GM23338 (cell line): ENCODE measurements around the gene DYRK3. TPM values are rescaled to one million over a fixed set of nuclear protein-coding genes. Genes with fewer than 3 reads are reported as not detected.

Experiments used
- CREB1 ChIP-seq: fragments of 250-450 bp; sonication (Bioruptor Pico); IDR thresholded peaks from 2 replicates; pipeline ENCODE4 v1.5.0; 2020; ENCODE audit warnings: low read depth, mild to moderate bottlenecking, moderate library complexity
- ETS1 ChIP-seq: IDR thresholded peaks from 2 replicates; pipeline ENCODE4 v1.6.1; 2016; ENCODE audit warnings: antibody characterized with exemption
- EZH2 ChIP-seq: fragments of 200-600 bp; sonication (generic); IDR thresholded peaks from one replicate; pipeline ENCODE4 v1.8.0; 2017; ENCODE audit warnings: antibody characterized with exemption, mild to moderate bottlenecking, low read depth; ENCODE audit not compliant: unreplicated experiment
- EZH2phosphoT487 ChIP-seq: fragments of 200-600 bp; sonication (generic); IDR thresholded peaks from one replicate; pipeline ENCODE4 v1.8.1; 2018; ENCODE audit warnings: antibody characterized with exemption; ENCODE audit not compliant: unreplicated experiment
- JUNB ChIP-seq: IDR thresholded peaks from one replicate; pipeline ENCODE4 v1.6.1; 2016; ENCODE audit warnings: antibody characterized with exemption; ENCODE audit not compliant: unreplicated experiment
- NANOG ChIP-seq: IDR thresholded peaks from 2 replicates; pipeline ENCODE4 v1.6.1; 2016; ENCODE audit warnings: antibody characterized with exemption, borderline replicate concordance
- REST ChIP-seq: IDR thresholded peaks from one replicate; pipeline ENCODE4 v1.6.1; 2018; ENCODE audit warnings: antibody characterized with exemption; ENCODE audit not compliant: unreplicated experiment
- STAT1 ChIP-seq: IDR thresholded peaks from one replicate; pipeline ENCODE4 v1.6.1; 2016; ENCODE audit warnings: antibody characterized with exemption; ENCODE audit not compliant: unreplicated experiment
- ZNF114 ChIP-seq: fragments of 250-450 bp; sonication (Bioruptor Pico); IDR thresholded peaks from 2 replicates; pipeline ENCODE4 v1.5.0; 2020; ENCODE audit warnings: mild to moderate bottlenecking, moderate library complexity
- ZNF462 ChIP-seq: fragments of 250-450 bp; sonication (Bioruptor Pico); IDR thresholded peaks from 2 replicates; pipeline ENCODE4 v1.5.0; 2020; ENCODE audit warnings: mild to moderate bottlenecking, moderate library complexity
- polyA plus RNA-seq: library from polyadenylated mRNA; unstranded; fragments of >200 nt; fragmentation: Nextera tagmentation; extraction: Ambion mirVana; gene quantifications from 2 replicates; pipeline ENCODE4 v1.2.1, GENCODE V29; 2016
- total RNA-seq: library from RNA; depleted of rRNA; stranded (reverse); fragments of >200 nt; shearing (Covaris generic); gene quantifications from 2 replicates; pipeline ENCODE4 v1.2.3, GENCODE V29; 2014

DYRK3 gene
- total and polyA plus RNA-seq, 2 experiments from 2014 or later: 2.9 to 9.5 TPM

- TF ChIP-seq ZNF462 (CRISPR knock-in tag): no peak
- TF ChIP-seq STAT1: no peak
- TF ChIP-seq REST: no peak
- TF ChIP-seq ETS1: no peak
- no peak for TF ChIP-seq CREB1 (CRISPR knock-in tag)
- TF ChIP-seq EZH2phosphoT487: no peak
- TF ChIP-seq EZH2: no peak
- TF ChIP-seq ZNF114 (CRISPR knock-in tag): no peak
- TF ChIP-seq JUNB: no peak
- no peak for TF ChIP-seq NANOG
Observed at GRCh38 chr1:206661161-206661820, 26.0 kb downstream of the DYRK3 start (continued).
